Metanephros (tissue), 2 donors: ENCODE results near the gene EXOSC6. TPM values are rescaled to one million over a fixed set of nuclear protein-coding genes. Genes with fewer than 3 reads are reported as not detected.

Source experiments
- small RNA-seq: library from RNA; depleted of rRNA; stranded (forward); fragments of <200 nt; gene quantifications from one replicate; pipeline ENCODE3, GENCODE V24; 2014; ENCODE audit warnings: low replicate concordance
- total RNA-seq: library from RNA; depleted of rRNA; stranded (reverse); fragments of >200 nt; gene quantifications from one replicate; pipeline ENCODE4 v1.2.3, GENCODE V29; 2014

EXOSC6 gene
- 28.8 TPM for total RNA-seq

DNA sequence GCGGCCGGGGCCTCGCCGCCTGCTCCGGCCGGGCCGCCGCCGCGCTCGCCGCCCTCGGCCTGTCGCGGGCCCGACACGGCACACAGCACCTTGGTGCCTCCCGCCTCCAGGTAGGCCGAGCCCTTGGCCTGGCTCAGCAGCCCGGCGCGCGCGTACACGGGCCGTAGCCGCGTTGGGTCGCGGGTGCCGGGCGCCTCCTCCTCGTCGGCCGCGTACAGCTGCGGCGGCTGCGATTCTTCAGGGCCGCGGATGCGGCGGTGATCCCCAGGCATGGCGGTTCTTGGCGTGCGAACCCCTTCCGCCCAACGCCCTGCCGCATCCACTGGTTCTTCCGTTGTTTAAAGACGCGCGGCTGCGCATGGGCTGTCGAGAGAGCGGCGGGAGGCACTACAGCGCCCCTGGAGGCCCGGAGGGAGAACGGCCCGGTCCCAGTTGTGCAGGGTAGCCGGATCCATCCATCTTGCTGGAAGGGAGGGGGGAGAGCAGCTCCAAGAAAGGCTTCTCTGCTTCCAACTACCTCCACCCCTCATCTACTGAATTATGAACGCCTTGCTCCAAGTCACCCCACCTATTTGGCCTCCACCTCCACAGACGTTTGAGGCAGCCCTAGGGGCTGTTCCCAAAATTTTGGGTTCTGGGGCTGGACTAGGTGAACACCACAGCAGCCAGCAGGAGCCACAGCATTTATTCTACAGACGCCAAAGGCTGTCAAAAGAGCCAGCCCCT is at the start of gene EXOSC6:
Gene EXOSC6, minus strand, starts transcription at position 312 of the 726 bp plus-strand sequence. Its CDS starts 40 bp downstream, at position 272.

DNA sequence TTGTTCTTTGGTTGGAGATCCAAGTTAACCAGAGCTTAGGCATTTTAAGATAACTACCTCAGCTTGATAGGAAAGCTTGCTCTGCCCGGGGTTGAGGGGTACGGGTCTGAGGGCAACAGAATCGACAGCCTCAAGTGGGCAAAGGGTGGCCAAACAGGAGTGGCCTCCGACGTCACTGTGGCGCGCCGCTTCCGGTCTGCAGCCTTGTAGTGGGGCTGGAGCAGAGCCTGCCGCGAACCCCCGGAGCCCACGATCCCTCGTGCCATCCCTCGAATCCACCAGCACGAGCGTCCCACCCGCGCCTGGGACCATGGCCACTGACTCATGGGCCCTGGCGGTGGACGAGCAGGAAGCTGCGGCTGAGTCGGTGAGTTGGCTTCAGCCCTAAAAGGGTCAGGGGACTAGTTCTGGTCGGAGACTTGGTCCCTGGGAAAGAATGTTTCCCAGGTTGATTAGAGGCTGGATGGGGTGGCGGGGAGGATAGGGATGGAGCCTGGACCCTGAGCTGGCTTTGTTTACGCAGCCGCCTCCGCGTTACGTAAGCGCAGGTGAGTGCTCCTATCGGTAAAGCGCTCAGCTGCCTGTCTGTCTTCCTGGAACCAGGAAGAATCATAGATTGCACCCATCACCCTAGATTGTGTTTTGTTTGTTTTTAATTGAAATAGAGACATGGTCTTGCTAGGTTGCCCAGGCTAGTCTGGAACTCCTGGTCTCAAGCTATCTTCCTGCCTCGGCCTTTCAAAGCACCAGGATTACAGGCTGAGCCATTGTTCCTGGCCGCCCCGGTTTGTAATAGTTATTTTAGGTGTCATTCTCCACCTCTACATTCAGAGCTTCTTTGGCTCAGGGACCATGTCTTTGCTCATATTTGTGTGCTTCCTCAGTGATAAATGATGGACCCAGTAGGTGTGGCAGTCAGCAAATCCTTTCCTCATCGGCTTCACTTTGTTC is 47.5 kb upstream of the EXOSC6 start, which contains the start of gene DDX19B:
Gene DDX19B, plus strand, starts transcription at position 199 of the 951 bp plus-strand sequence. Its CDS starts 112 bp downstream, at position 311.

DNA sequence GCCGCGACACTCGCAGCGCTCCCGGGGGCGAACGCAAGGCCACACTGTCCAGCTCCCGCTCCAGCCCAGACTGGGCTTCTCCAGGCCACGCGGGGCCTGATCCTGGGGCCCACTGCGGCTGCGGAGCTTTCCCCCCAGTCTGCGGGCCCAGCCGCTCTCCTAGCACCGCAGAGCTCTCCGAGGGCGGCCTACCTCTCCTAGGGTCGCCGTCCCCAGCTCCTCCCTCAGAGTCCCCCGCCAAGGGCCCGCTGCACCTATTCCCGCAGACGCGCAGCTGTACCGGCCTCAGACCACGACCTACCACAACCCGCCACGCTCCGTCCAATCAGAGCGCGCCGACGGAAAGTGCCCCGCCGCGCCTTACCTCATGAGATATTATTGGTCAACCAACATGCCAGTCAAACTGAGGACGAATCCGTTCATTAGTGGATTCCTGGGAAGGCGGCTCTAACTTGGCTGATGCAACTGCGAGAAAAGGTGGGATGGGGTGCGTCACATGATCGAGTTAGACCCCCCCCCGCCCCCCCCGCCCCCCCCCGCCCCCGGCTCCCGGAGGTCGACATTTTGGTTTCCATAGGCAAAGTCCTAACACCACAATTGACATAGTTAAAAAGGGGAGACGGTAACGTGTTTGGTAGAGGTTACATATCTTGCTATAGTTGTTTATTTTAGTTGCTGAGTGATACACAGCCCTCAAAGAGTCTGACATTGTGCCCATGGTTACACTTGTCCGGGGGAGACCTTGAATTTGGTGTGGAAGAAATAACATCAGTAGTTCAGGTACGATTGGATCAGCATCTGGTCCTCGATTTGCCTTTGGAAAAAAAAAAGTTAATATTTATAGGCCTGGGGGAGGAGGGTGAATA is 37.7 kb upstream of the EXOSC6 start, which contains the start of gene AARS1:
Gene AARS1, minus strand, starts transcription at position 278 of the 866 bp plus-strand sequence. CDS start 6,743 bp downstream, outside the sequence.

Small RNAs within 50 kb of the gene (small RNA-seq; reads per million reads assigned to genes)
- gene AC009060.2 (not detected), gene RN7SL279P (not detected)

Other genes with a start within 250 kb of the EXOSC6 start
- 36.6 TPM for gene PDPR, start 137.6 kb downstream of the EXOSC6 start, total RNA-seq
- 32.6 TPM for gene CLEC18C, start 78.2 kb downstream of the EXOSC6 start, total RNA-seq
- gene AARS1, start 37.6 kb upstream of the EXOSC6 start, total RNA-seq, result 77.0 TPM
- gene DDX19B, start 47.2 kb upstream of the EXOSC6 start, total RNA-seq, result 22.3 TPM
- 38.1 TPM for gene DDX19A, start 95.0 kb upstream of the EXOSC6 start, total RNA-seq
- 43.6 TPM for gene ST3GAL2, start 187.2 kb upstream of the EXOSC6 start, total RNA-seq
- 19.1 TPM for gene FCSK, start 202.7 kb upstream of the EXOSC6 start, total RNA-seq